Stimulated activated CD4-positive, alpha-beta T cell treated with anti-CD3 and anti-CD28 coated beads, Interleukin-4, amount 100 ng/mL, for 48 hours (primary cell): ENCODE measurements around the gene HSD11B2.

Experiments used
- DNase-seq, 2 donors: peaks; one replicate each; pipeline ENCODE4 v3.0.0-alpha.2; 2020; ENCODE audit warnings: low read depth in 2 of 2

HSD11B2 gene

GRCh38 chr16:67396159-67397035, 34.5 kb upstream of the HSD11B2 start:
- no peak for DNase-seq

GRCh38 chr16:67397036-67397801, 33.7 kb upstream of the HSD11B2 start:
- no peak for DNase-seq

DNA sequence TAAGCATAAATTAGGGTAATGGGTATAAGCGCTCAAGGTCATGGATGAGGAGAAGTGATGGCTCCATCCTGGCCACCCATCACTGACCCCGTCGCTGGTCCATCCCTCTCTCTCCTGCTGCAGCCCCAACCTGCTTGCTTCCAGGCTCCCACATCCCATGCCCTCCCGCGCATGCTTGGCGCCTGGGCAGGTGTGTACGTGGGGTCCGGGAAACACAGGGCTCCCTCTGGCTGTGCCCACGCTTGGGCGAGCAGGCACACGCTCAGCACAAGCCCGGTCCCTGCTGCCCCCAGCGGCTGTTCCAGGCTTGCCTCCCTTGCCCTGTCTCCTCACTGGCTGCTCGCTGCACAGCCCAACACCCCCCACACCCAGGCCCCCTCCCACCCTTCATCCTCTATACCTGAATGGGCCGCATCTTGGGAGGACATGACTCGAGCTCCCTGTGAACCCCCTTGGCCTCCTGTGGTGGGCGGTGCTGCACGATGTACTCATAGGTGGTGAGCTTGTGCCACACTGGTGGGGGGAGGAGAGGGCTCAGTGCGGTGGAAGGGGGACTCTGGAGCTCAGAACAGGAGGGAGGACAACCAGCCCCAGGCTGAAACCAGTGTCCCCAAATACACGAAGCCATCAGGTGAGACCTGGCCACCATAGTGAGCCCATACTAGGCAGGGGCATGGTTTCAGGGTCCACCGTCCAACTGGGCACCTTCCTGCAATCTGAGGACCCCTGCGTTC, 32.9 kb upstream of the HSD11B2 start:
- no peak for DNase-seq

- DNase-seq, result no peak
These were observed 32.2 kb upstream of the HSD11B2 start for GRCh38 chr16:67398546-67399217.

GRCh38 chr16:67399218-67399733, 31.6 kb upstream of the HSD11B2 start:
- peak; percentile 43 to 54 for DNase-seq

DNA sequence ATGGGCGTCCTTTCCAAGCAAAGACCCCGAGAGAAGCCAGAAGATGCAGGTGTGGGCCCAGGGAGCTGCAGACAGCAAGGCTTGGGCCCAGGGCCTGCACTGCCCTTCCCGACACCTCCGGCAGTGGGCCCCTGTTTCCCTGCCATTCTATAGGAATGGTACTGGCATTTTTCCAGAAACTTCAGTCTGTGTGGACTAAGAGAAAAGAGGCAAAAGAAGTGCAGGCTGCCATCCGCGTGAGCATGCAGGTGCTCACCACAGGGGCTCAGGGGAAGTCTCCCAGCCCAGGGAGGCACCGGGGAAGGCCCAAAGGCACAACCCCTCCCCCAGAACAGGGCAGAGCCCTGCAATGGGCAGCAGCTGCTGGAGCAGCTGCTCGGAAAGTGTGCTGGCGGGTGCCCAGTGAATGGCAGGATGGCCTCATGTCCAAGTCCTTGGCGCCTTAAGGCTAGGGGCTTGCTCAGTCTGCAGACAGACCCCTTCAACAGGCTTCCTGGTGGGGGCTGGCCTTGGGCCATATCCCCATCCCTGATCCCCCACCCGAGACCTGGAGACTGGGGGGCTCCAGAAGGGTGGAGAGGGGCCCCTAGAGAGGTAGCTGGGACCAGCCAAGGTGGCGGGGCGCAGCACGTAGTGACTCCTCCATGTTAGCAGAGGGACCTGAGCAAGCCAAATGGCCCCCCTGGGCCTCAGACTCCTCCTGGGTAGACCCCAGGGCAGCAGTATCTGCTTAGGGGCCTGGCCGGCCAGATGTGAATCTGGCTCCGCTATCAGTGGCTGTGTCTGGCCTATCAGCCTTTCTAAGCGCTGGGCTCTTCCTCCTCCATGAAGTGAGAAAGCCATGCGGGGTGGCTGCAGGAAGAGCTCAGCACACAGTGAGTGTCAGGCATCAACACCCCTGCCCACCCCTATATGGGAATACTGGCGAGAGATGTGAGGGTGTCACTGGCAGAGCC, 30.9 kb upstream of the HSD11B2 start:
- DNase-seq, result no peak

- no peak for DNase-seq
These were observed 30.0 kb upstream of the HSD11B2 start for GRCh38 chr16:67400901-67401300.

DNA sequence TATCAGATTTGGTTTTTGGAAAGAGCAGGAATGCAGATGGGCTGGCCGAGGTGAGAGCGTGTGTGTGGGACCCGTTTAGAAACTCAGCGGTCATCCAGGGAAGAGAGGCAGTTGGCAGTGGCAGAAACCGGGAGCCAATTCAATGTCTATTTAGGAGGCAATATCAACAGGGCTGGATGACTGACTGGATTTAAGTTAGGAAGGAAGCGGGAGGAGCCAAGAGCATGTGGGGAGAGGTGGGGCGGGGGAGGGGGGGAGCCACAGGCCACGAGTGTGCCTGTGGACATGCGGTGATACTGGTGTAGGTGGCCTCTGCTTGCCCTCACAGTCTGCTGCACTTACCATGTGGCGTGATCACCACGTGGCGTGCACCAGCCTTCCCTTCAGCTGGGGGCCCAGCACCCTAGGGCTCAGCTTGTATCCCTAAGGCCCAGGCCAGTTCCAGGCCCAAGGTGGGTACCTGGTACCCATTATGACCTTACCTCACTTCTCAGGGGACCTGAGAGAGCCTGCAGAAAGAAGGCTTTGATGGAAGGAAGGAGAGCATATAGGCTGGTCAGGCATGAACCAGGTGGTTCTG, 26.9 kb upstream of the HSD11B2 start:
- no peak for DNase-seq

- no peak for DNase-seq
These were observed 26.1 kb upstream of the HSD11B2 start for GRCh38 chr16:67404740-67405226.

DNA sequence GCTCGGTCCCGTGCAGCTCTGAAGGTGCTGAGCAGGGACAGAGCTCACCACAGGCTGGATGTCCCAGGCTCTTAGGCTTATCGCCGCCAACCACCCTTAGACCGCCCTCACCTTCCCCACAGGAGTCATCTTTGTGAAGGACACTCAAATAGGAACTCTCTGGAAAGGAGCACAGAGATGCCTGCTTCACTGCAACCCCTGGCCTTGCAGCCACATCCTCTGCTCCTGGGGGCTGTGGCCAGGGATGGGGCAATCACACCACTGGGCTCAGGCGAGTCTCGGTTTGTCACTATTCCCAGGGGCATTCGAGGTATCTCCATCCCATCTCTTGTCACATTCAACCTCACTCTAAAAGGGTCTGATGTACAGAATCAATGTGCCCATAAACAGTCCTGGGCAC, 25.6 kb upstream of the HSD11B2 start:
- no peak for DNase-seq

GRCh38 chr16:67406111-67406971, 24.6 kb upstream of the HSD11B2 start:
- DNase-seq, result no peak

DNA sequence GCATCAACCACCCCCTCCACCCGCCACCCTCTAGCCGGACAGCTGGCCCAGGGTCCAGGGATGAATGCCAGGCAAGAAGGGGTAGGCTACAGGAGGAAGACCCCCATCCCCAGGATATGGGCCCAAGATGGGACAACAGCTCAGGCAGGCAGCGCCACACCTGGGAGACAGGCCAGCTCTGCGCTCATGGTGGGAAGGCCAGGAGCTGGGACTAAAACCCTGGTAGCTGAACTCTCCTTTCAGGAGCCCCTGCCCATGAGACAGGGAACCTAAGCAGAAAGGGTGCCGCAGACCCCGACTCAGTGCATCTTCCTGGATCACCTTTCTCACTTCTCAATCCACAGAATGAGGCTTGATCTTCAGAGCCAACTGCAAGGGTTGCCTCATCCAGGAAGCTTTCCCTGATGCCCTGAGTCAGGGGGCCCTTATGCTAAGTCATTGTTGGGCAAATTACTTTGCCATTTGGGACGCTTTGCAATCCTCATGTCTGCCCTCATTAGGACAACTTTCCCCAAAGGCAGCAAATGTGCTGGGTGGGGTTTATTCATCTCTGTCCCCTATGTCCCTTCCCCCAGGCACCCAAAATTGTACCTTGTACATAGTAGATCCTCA, 23.6 kb upstream of the HSD11B2 start:
- DNase-seq, result no peak

GRCh38 chr16:67407788-67408452, 23.0 kb upstream of the HSD11B2 start:
- DNase-seq, result no peak

DNA sequence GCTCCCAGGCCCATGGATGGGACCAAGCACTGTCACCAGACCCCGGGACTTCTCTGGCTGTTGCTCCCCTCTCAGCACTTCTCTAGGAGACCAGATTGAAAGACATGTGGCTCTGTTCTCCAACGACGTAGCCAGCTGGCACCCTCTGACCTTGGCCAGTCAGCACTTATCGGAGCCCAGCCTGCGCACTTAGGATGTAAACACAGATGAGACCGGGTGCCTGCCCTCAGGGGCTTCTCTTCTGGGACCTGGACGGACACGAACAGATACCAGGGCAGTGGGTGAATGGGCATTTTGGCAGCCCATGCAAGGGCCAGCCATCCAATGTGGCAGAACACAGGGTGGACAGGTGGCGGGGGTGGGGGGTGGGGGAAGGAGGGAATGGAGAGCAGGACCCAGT, 21.3 kb upstream of the HSD11B2 start:
- DNase-seq, result no peak

DNA sequence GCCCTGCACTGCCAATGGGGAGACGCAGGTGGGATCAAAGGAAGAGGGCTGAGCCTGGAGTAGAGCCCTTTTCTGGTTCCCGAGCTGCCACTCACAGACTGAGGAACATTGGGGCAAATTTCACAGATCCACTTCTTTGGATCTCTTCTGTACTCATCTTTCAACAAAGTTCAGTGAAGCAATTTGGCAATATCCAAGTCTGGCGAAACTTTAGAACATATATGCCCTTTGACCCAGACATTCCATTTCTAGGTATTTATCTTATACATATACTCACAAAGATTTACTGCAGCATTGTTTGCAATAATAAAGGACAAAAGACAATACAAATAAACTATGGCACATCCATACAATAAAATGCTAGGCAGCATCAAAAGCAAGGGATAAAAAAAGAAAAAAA, 19.6 kb upstream of the HSD11B2 start:
- no peak for DNase-seq

- DNase-seq, result no peak
These were observed 18.6 kb upstream of the HSD11B2 start for GRCh38 chr16:67412294-67412693.

GRCh38 chr16:67413978-67414911, 16.7 kb upstream of the HSD11B2 start:
- DNase-seq, result no peak
